GM18907 (cell line): ENCODE data around the gene JADE2.
"Not testable (repeated sequence)": the region's sequence is repeated elsewhere in the genome, so short reads cannot be mapped to it uniquely, and the experiment has no call there.

Source experiments
- ATAC-seq: cut with Tn5 transposase; IDR thresholded peaks from one replicate; pipeline ENCODE4 v1.9.1; 2021; ENCODE audit warnings: mild to moderate bottlenecking, moderate library complexity; ENCODE audit not compliant: unreplicated experiment

Gene JADE2

GRCh38 chr5:134583766-134584165 lies 58.3 kb downstream of the JADE2 start:
- ATAC-seq: no peak

GRCh38 chr5:134584662-134585061 lies 59.2 kb downstream of the JADE2 start:
- no peak for ATAC-seq

- ATAC-seq: no peak
These were observed 60.5 kb downstream of the JADE2 start for GRCh38 chr5:134585966-134586365.

DNA sequence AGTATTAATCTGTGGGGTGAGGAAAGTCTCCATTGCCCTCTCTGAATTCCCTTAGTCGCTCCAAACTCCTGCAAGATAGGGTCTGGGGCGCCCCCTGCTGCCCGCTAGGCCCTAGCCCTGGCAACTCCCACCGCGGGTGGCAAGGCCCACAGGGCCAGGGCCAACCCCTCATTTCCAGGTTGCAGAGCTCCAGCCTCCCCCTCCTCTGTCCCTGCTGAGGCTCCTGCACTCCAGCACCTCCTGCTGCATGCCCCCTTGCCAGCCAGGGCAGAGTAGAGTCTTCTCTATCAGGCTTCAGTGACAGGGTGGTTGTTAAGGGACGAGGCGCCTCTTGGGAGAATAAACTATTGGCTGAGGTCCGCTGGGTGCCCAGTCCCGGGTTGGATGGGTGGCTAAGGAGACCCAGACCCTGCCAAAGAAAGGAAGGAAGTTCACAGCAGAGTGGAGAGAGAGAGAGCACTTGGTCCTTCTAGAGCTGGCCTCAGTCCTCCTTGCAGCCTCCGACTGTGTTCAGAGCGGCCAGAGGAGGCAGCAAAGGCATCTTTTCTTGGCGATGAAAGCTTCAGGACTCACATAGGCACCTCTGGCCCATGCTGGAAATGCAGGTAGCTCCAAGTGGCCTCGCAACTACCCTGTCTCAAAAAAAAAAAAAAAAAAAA lies 61.5 kb downstream of the JADE2 start:
- ATAC-seq: peak; percentile 82

GRCh38 chr5:134590992-134591659 lies 65.7 kb downstream of the JADE2 start:
- no peak for ATAC-seq

- peak; percentile 43 for ATAC-seq
These were observed 66.8 kb downstream of the JADE2 start for GRCh38 chr5:134592141-134592746.

DNA sequence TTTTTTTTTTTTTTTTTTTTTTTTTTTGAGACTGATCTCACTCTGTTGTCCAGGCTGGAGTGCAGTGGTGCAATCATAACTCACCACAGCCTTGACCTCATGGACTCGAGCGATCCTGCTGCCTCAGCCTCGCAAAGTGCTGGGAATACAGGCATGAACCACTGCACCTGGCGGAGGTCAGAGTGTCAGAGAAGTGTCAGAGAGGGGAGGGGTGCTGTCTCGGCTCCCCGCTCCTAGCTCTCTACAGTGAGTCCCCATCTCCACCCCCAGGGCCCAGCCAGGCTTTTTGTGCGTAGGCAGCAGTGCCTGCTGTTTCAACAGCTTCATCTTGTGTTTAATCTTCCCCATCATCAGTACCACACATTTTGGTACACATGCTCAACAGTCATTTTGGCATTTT lies 68.9 kb downstream of the JADE2 start:
- ATAC-seq: no peak

DNA sequence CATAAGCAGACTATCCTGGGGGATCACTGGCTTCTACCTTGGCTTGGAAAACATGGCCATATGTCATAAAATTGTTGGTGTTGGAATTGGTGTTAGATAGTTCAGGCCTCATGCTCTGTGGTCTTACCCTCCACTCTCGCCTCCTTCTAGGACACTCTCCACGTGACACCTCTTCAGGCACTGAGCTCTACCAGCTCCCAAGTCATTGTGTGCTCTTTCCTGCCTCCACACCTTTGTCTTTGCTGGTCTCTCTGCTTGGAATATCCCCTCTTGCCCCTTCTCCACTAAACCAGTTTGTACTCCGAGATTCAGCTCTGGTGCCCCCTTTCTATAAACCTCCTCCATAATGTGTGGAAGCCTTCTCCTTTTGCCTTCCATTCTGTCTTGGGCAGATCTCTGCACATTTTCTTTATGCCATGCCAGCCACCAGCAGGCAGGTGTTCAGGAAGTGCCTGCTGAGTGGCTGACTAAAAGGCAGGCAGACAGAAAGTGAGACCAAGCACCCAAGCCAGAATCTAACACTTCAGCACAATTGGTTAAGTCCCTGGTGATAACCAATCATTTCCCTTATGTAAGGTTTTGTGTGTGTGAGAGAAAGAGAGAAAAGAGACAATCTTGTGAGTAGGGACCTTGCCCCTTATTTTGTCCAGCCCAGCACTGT lies 69.5 kb downstream of the JADE2 start:
- ATAC-seq: peak; percentile 70

- ATAC-seq: no peak
These were observed 70.0 kb downstream of the JADE2 start for GRCh38 chr5:134595458-134595838.

- not testable (repeated sequence) for ATAC-seq
These were observed 74.3 kb downstream of the JADE2 start for GRCh38 chr5:134599820-134600219.

GRCh38 chr5:134600600-134600999 lies 75.1 kb downstream of the JADE2 start:
- no peak for ATAC-seq

DNA sequence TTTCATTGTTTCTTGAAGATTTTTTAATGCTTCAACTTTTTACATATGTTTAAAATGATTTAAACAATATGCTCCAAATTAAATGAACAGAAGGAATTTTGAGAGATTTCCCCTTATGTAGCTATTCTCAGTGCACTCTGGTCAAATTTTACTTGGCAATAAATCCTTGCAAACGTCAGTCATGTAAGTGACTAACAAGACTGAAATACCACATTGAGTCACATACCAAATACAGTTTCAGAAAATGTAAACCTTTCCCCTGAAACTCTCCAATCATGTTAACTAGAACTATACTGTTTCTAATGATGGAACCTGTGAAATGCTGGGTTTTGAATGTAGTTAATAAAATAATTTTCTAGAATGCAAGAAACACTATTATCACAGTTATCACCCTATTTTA lies 77.6 kb downstream of the JADE2 start:
- no peak for ATAC-seq

DNA sequence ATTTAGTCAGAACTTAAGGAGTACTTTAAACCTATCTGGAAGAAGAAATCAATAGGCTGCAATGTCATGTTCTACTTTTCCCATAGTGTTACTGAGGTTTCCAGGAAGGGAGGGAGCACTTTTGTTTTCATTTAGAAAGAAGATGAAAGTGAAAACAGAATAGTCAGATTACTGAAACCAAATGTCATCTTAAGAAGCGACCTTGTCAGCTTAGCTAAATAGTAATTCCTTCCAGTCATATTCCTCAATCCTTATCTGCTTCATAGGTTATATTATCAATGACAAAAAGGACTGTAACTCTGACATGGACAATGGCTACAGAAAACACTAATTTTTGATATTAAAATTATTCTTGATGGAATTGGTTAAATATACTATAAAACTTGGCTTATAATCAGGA lies 79.4 kb downstream of the JADE2 start:
- no peak for ATAC-seq

GRCh38 chr5:134606726-134607125 lies 81.3 kb downstream of the JADE2 start:
- ATAC-seq: no peak

DNA sequence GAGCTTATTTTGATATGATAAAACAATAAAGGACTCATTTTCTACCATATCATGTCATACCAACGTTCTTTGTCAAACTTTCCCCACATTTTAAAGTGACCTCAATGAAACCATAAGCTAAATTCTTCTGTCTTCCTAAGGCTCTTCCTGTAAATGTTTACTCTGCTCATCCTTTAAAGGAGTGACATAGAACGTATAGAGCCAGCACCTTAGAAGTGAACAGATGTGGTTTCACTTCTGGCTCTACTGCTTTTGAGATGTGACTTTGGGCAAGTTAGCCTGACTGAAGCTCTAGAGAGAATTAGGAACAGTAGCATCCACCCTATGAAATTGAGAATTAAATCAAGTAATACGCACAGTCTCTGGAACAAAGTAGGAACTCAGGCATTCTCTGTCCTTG lies 83.1 kb downstream of the JADE2 start:
- ATAC-seq: no peak

DNA sequence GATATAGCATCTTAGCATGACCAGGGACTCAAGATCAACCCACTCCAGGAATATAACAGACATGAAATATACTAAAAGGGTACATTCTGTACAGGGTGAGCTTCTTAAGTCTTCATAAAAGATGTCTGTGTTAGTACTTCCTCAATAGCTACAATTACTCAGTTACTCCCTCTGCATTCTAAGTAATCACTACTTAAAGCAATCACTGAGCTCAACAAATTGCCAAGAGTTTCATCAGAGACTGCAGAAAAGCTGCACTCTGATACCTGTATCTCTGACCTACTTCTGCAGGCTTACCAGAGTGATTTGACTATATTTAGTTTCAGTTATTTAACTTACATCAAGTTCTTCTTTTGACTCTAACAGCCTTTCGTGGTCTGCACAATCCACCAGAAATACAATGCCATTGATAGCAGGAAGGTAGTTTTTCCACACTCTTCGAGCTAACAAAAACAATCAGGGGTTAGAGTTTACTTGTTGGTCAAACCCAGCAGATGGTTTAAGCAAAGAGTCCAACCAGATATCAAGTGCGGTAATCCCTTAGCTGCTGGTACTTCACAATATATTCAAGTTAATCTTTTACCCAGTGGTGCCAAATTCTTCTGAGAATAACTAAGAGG lies 83.9 kb downstream of the JADE2 start:
- ATAC-seq: peak; percentile 66

DNA sequence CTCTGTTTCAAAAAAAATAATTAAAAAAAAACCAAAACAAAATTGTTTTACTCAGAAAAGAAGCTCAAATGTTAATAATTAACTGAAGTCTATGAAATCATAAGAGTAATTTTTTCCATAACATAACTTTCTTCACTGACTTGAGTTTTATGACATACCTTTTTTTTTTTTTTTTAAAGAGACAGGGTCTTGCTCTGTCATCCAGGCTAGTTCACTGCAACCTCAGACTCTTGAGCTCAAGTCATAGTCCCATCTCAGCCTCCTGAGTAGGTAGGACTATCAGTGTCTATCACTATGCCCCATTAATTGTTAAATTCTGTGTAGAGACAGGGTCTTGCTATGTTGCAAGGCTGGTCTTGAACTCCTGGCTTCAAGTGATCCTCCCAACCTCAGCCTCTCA lies 85.3 kb downstream of the JADE2 start:
- no peak for ATAC-seq

- no peak for ATAC-seq
These were observed 86.0 kb downstream of the JADE2 start for GRCh38 chr5:134611515-134611914.

GRCh38 chr5:134614450-134615085 lies 89.1 kb downstream of the JADE2 start:
- no peak for ATAC-seq

DNA sequence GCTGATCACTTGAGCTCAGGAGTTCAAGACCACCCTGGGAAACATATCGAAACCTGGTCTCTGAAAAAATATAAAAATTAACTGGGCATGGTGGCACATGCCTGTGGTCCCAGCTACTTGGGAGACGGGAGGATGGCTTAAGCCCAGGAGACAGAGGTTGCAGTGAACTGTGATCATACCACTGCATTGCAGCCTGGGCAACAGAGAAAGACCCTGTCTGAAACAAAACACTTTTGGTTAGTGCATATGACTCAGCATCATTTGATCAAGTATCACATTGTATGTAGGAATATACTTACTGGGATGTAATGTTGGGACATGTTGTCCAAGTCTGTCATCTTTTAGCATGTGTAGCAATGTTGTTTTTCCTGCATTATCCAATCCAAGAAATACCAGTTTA lies 95.2 kb downstream of the JADE2 start:
- no peak for ATAC-seq

- ATAC-seq: no peak
These were observed 100.1 kb downstream of the JADE2 start for GRCh38 chr5:134625559-134625958.
